Dermis blood vessel endothelial cell (primary cell): ENCODE measurements around the gene CERKL. TPM values are rescaled to one million over a fixed set of nuclear protein-coding genes. Genes with fewer than 3 reads are reported as not detected.
"Not testable (repeated sequence)": the region's sequence is repeated elsewhere in the genome, so short reads cannot be mapped to it uniquely, and the experiment has no call there.

Experiments
- DNase-seq: peaks from one replicate; pipeline ENCODE4 v3.0.0; 2010
- total RNA-seq: library from RNA; depleted of rRNA; stranded (reverse); fragments of >200 nt; gene quantifications from 2 replicates; pipeline ENCODE4 v1.2.3, GENCODE V29; 2014

Gene CERKL, protein sequence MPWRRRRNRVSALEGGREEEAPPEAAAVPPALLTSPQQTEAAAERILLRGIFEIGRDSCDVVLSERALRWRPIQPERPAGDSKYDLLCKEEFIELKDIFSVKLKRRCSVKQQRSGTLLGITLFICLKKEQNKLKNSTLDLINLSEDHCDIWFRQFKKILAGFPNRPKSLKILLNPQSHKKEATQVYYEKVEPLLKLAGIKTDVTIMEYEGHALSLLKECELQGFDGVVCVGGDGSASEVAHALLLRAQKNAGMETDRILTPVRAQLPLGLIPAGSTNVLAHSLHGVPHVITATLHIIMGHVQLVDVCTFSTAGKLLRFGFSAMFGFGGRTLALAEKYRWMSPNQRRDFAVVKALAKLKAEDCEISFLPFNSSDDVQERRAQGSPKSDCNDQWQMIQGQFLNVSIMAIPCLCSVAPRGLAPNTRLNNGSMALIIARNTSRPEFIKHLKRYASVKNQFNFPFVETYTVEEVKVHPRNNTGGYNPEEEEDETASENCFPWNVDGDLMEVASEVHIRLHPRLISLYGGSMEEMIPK
- not detected in 2 replicates for total RNA-seq

DNA sequence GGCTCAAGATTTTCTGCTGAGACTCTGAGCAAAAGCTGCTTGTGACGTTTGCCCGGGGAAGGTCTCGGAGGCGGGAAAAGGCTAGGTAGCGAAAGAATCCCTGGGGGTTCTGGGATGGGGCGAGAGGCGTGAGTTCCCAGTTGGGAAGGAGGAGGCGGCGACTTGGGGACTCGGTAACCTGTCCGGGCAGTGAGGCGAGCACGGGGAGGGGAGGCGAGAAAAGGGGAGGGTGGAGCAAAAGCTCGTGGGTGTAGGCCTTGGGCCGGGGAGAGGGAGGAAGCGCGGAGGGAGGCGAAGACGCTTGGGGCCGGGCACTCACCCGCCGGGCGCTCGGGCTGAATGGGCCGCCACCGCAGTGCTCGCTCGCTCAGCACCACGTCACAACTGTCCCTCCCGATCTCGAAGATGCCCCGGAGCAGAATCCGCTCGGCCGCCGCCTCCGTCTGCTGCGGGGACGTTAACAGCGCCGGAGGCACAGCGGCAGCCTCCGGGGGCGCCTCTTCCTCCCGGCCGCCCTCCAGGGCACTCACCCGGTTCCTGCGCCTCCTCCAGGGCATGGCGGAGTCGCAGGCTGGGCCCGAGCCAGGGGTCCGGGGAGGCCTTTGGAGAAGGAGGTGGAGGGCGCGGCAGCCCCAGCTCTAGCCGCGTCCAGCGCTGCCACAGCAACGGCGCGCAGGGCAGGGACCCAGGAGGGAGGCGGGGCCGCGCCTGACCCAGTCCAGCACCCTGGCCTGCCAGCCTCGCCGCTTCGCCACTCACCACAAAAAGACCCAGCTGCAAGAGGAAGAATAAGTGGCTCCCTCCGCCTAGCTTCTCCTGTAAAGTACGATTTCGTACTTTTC lies at the start of gene CERKL:
CERKL (minus strand) TSS at position 656 of the 842 bp plus-strand sequence; CDS start at position 557, 99 bp downstream.
- DNase-seq: no peak

- not testable (repeated sequence) for DNase-seq
Observed at GRCh38 chr2:181702519-181702918, 45.6 kb upstream of the CERKL start.

GRCh38 chr2:181698223-181698622 lies 41.3 kb upstream of the CERKL start:
- no peak for DNase-seq

- no peak for DNase-seq
Observed at GRCh38 chr2:181697571-181697970, 40.7 kb upstream of the CERKL start.

GRCh38 chr2:181697126-181697525 lies 40.2 kb upstream of the CERKL start:
- DNase-seq: no peak

GRCh38 chr2:181694271-181694670 lies 37.4 kb upstream of the CERKL start:
- DNase-seq: no peak

GRCh38 chr2:181690860-181691259 lies 34.0 kb upstream of the CERKL start:
- no peak for DNase-seq

GRCh38 chr2:181686576-181687185 lies 29.8 kb upstream of the CERKL start:
- DNase-seq: no peak

DNA sequence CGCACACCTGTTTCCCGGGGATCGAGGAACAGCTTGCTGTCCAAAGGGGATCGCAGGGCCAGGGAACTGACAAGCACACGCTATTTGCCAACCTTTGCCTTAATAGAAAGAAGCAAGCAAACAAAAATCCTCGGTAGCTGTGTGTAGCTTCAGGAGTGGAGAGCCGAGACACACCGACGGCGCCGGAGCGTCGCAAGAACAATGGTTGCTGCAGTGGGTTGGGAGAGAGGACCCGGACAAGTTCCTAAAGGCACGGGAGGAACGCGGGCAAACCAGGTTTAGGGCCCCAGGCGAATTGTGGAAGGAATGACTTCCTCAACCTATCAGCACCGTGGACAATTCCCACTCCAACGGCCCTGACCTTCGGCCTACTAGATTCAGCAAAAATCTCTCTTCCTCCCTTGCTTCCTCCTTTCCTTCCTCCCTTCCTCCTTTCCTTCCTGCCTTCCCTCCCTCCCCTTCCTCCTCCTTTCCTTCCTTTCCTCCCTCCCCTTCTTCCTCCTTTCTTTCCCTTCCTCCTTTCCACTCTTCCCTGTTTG lies 28.3 kb upstream of the CERKL start:
- DNase-seq: no peak

DNA sequence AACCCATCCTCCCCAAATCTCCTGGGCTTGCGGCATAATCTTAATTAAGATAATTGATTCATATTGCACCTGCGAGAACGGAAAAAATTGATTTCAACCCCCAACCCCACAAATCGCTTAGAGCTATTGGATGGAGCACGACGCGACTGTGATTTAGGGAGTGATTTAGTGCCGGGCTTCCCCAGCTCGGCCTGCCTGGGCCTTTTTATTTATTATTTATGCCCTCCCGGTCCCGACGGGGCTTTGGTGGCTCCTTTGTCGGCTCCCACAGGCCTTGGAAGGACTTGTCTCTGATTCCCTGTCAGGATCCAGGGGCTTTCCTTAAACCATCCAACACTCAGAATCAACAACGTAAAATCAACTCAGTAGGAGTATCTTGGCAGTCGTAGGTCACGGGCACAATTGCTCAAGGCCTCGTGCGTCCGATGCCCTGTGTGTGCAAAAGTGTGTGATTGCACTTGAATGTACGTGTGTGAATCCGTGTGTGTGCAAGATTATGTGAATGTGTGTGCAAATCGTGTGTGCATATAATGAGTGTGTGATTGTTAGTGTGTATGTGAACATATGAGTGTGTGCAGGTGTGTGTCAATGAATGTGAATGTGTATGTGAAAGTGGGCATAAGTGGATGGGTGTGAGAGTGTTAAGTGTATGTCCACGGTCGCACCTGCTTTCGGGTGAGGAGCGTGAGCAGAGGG lies 27.7 kb upstream of the CERKL start:
- DNase-seq: no peak

DNA sequence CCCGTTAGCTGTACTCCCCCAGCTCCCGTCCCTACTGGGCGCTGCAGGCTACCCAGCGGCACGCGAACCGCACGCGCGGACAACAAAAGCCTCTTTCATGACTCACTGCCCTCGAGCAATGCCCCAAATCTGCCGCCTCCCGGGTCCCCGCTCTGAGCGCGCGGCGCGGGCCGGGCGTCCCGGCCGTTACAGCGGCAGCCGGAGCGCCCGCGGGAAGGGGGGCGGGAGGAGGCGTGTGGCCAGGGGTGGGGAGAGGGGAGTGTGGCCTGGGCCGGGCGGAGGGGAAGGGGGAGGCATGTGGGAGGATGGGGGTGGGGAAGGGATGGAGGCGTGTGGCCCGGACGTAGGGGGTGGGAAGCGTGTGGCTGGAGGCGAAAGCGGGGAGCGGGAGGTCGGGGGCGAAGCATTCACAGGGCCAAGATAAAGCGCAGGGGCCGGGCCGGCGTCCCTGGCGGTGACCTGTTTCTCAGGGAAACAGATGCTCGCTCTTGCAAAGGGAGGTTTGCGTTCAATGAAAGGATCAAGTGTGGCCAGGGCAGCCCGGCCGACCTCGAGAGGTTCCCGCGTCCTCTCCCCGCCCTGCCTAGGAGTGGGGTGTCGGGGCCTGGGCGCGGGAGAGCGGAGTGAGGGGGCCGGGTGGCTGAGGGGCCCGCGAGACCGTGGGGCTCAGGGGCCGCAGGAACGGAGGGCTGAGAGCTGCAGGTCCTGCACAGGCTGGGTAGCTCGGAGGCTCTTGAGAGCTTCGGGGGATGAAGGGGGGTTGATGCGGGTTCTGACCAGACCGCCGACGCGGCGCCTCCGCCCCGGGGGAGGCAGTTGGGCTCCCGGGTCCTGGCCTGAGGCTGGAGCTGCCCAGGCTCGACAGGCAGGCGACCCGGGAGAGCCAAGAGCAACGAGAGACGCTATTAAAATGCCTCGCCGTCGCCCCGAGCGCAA lies 26.9 kb upstream of the CERKL start:
- DNase-seq: no peak

DNA sequence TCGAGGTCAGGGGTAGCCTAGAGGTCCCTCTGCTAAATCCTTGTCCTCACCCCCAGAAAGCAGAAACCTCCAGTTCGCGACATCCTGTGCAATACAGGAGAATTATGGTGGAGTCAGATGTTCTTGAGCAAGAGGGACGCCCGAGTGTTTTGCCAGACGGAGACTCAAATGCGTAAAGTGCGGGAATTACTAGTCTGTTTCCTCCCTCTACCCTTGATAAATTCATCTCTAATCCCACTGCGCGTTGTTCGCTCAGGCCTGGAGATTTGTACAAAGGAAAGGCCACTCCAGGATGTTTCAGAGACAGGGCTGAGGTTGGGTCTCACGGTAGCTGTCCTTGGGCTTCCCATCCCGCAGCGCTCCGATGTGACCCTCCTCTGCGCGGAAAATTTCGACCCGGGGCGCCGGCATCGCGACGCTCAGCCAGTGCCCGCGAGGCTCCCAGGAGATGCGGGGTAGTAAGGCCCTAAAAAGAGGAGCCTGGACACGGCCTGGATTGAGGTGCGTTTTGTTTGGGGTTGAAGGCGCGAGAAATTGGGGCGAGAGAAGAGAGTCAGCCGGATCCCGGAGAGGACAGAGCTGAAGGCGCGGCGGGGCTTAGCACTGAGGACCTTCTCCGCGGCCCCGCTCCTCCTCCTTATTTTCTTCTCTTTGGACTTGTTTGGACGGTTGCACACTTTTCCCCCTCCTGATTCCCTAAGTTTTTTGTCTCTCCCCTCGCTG lies 26.1 kb upstream of the CERKL start:
- DNase-seq: no peak

DNA sequence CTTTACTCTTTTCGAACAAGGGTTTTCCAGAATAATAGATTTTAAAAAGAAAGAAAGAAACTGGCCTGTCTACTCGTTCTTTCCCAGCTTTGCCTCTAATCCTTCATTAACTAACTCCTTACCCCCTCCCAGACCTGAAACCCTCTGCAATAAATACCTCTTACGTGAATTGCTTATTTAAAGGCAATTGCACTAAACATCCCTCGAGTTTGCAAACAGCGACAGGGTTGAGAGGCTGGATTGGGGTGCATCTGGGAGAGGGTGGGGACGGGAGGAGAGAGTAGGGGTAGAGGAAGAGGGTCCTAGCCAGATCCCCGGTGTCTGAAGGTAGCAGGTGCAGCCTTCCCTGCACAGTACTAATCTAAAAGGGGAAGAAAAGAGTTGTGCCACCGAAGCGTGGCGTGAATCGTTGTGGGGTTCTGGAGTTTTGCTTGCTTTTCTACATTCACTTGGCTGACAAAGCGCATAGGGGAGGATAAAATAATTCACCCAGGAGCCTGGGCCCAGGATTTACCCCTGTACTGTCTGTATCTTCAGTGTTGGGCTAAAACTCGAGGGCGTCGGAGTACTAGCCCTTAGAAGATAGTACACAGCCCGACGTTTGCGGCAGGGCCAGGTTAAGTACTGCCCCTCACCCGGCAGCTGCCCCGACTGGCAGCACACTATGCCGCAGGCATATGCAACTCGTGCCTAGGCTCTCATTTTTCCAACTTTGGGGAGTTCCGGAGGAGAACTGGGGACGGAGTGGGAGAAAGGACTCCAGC lies 25.3 kb upstream of the CERKL start:
- DNase-seq: no peak

DNA sequence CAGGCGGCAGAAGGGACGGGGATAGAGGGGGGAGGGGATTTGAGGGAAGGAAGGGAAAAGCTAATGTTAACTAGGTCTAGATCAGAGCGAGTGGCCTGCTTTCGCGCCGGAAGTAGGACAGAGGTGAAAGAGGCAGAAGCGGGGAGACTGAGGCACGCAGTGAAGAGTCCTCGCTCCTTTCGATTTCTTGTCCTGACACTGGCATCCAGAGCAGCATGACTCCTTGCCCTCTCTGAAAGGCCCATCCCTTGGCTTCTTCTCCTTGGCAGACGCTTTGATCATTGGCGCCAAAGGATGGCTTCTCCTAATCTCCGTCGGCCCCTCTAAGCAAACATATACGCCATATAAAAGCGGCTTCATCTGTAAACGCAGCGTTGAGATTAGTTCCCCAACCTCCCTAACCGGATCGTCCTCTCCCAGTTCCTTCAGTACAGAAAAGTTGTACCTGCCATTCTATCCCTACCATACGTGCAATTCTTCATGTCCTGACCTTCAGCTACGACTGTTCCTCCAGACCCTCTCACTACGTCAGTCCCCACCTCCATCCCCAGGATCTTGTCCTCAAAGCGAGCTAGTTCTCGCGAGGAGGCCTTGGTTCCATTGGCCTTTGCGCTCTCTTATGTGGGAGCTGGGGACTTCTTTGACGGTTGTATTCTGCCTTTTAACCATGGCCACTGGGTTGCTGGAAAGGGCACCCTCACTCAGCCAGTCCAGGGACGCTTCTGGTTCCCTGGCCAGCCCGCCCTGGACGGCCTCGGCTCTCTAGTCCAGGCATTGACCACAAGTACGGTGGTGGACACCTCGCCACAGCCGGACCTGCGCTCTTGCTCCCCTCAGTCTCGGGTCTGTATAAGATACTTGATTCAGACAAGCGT lies 24.3 kb upstream of the CERKL start:
- no peak for DNase-seq

DNA sequence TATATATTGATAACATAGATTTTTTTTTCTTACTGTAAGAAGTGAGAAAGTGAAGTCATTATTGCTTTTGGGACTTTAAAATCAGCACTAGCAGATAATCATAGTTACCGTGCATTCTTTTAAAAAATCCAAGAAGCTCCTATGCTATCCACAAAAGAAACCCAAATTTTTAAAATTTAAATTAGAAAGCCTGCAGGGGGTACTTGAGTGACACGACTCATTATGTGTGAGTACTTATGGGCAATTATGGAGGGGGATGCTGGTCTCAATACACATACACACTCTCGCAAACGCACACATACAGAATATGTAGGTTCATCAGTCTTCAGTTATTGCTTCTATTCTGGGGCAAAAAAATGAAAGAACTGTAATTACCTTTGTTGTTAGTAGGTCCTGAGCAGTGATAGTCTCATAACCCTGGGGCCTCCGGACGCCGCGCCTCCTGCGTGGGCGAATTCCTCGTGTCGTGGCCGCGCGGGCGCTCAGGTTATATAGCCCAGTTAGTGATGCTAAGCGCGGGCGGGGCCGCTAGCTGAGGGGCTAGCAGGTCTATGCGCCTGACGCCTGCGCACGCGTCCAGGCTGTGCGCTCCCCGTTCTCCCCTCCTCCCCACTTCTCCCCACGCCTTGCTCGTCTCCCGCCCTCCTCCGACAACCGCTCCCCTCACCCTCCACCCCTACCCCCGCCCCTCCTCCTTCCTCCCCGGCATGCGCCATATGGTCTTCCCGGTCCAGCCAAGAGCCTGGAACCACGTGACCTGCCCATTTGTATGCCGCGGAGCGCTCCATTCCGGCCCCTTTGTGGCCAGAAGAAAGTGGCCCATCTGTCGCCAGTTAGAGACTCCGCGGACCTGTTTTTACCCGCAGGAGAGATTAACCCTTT lies 23.4 kb upstream of the CERKL start, which contains the start of gene NEUROD1:
NEUROD1 (minus strand) TSS at position 463 of the 882 bp plus-strand sequence. CDS start 1,657 bp downstream, outside the sequence.
- DNase-seq: no peak

GRCh38 chr2:181679544-181679979 lies 22.7 kb upstream of the CERKL start:
- no peak for DNase-seq
